ENCODE measurements around the gene EFHC1.

DNA sequence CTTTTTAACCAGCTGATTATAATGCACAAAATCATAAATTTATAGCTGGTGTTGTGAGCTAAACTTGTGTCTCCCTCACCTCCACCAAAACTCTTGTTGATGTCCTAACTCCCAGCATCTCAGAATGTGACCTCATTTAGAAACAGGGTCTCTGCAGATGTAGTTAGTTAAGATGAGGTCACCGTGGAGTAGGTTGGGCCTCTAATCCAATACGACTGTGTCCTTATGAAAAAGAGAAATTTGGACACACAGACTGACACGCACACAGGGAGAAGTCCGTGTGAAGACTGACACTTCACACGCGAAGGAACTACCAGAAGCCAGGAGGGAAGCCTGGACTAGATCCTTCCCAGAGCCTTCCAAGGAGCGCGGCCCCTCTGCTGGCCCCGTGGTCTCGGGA is 110.2 kb downstream of the EFHC1 start:
- TF ChIP-seq, protein P1, sequence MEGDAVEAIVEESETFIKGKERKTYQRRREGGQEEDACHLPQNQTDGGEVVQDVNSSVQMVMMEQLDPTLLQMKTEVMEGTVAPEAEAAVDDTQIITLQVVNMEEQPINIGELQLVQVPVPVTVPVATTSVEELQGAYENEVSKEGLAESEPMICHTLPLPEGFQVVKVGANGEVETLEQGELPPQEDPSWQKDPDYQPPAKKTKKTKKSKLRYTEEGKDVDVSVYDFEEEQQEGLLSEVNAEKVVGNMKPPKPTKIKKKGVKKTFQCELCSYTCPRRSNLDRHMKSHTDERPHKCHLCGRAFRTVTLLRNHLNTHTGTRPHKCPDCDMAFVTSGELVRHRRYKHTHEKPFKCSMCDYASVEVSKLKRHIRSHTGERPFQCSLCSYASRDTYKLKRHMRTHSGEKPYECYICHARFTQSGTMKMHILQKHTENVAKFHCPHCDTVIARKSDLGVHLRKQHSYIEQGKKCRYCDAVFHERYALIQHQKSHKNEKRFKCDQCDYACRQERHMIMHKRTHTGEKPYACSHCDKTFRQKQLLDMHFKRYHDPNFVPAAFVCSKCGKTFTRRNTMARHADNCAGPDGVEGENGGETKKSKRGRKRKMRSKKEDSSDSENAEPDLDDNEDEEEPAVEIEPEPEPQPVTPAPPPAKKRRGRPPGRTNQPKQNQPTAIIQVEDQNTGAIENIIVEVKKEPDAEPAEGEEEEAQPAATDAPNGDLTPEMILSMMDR (optimal IDR thresholded peaks at IDR 0.05 in 1 of 3, IDR thresholded peaks at IDR 0.05 in 1 of 3, conservative IDR thresholded peaks at IDR 0.05 in 1 of 3; ENCODE audit: extremely low read depth in 1 of 3, insufficient read depth in 2 of 3, low read length in 3 of 3) = no peak
- TF ChIP-seq EZH2 (IDR thresholded peaks at IDR 0.05; ENCODE audit: low read length) = no peak

Measured in keratinocyte (primary cell).